WI38 (cell line): ENCODE data around the gene KLHL3.

ENCODE experiments used
- H3K4me3 ChIP-seq: 2 replicates; pipeline ENCODE4 v1.5.1; 2011; ENCODE audit warnings: low read depth, mild to moderate bottlenecking, control low read depth, low read length
- TF ChIP-seq, protein P1 (sequence below): IDR thresholded peaks from 2 replicates; pipeline ENCODE4 v1.5.1; 2012; ENCODE audit warnings: low read depth, mild to moderate bottlenecking, control low read depth, low read length

KLHL3 gene

DNA sequence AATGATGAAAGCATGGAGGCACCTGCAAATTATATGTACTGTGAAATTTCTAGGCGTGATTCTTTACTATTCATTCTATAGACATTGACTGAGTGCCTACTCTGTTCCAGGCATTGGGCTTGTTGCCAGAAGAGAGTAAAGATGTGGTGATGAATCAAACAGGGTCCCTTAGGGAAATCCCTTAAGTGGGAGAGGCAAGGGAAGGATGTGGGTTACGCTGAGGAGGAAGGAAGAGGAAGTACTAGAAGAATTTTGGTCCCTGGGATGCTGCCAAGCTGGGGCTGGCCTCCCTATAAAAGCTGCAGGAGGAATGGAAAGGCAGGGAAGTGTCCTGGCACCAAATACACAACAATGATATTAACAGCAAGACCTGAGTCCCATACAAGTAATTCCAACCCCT, 160.0 kb downstream of the KLHL3 start:
- TF ChIP-seq, protein P1, sequence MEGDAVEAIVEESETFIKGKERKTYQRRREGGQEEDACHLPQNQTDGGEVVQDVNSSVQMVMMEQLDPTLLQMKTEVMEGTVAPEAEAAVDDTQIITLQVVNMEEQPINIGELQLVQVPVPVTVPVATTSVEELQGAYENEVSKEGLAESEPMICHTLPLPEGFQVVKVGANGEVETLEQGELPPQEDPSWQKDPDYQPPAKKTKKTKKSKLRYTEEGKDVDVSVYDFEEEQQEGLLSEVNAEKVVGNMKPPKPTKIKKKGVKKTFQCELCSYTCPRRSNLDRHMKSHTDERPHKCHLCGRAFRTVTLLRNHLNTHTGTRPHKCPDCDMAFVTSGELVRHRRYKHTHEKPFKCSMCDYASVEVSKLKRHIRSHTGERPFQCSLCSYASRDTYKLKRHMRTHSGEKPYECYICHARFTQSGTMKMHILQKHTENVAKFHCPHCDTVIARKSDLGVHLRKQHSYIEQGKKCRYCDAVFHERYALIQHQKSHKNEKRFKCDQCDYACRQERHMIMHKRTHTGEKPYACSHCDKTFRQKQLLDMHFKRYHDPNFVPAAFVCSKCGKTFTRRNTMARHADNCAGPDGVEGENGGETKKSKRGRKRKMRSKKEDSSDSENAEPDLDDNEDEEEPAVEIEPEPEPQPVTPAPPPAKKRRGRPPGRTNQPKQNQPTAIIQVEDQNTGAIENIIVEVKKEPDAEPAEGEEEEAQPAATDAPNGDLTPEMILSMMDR = no peak

DNA sequence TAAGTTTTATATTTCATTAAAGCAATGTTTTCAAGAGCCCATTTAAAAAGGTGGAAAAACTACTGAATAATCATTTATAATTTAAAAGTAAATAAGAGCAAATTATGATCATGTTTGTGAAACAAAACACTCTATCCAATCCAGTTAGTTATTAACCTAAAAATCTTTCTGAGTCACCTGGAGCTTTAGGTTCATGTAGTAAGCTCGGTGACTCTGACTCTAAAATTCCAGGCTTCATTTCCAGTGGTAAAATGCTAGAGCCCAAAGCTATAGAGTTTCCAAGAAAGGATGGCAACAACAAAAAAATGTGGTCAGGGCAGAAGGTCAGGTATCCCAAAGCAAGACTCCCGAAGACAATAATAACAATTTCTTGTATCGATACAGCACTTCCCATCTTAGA, 160.7 kb downstream of the KLHL3 start:
- H3K4me3 ChIP-seq = no peak overlapping the region

More for the DNA sequence above, 160.0 kb downstream of the KLHL3 start:
- no peak overlapping the region for H3K4me3 ChIP-seq

DNA sequence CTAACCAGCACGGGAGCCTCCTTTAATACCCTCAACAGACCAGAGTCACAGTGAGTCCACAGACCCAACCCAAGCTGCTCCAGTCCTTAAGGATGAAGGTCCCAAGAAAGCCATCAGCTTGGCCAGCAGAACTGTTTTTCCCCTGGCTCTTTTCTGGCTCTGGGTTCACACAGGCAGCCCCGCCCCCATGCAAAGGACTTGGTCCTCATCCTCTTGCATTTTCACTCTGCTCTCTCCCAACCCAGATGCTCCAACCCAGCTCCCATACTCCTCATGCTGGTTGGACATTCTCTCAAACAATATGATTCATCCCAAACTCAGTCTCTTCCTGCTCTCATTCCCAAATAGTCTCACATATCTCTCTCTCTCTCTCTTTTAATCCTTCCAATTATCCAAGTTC, 162.5 kb downstream of the KLHL3 start:
- no peak overlapping the region for H3K4me3 ChIP-seq
- TF ChIP-seq, protein P1 = no peak

More for the DNA sequence above, 160.7 kb downstream of the KLHL3 start:
- TF ChIP-seq, protein P1 = no peak

DNA sequence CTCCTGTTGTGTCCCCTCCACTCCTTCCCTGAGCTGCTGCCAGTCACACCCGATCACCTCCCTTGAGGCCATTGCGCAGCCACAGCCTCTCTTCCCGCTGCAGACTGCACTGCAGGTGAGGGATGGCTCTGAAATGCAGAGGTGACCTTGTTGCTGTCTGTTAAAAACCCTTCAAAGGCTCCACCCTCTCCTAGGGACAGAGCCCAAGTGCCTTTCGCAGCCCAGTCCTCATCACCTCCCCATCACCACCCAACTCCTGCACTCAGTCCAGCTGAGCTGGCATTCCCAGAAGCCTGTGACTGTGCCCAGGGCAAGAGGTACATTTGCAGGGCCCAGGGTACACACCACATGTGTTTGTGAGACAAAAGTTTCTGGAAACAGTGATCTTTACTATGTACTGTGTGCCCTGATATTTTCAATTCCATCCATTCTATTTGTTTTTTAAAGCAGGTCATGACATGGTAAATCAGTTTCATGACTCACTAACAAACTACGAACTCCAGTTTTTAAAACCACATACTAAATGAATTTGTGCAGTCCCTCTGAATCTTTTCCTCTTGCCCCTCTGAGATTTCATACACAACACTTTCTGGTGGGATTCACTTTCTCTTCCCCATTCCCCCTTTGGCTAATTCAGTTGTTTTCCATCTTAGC, 163.7 kb downstream of the KLHL3 start:
- TF ChIP-seq, protein P1 = no peak
- H3K4me3 ChIP-seq = no peak overlapping the region

DNA sequence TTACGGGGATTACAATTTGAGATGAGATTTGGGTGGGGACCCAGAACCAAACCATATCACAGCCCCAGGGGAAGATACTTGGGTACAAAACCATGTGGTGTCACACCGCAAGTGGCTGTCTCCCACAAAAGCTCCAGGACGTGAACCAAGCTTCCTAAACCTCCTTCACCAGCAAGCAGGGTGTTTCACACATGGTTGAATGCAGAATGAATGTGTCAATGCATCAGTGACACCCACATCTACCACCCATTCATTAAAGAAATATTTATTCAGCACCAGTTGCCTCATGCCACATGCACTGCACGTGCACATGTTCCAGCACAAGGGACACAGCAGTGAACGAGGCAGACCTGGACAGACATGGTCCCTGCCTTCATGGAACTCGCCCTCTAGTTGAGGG, 165.8 kb downstream of the KLHL3 start:
- TF ChIP-seq, protein P1 = no peak
- H3K4me3 ChIP-seq = no peak overlapping the region
